HepG2 (cell line): Measurements from ENCODE around the gene AFAP1. TPM values are rescaled to one million over a fixed set of nuclear protein-coding genes. Genes with fewer than 3 reads are reported as not detected.

Source experiments
- FOXO1 ChIP-seq: sonication (generic); formaldehyde crosslinking; IDR thresholded peaks from 2 replicates; pipeline ENCODE4 v1.4.0; 2020; ENCODE audit warnings: missing genetic modification reagents
- IRX3 ChIP-seq: sonication (generic); formaldehyde crosslinking; IDR thresholded peaks from 2 replicates; pipeline ENCODE4 v1.8.1; 2023; ENCODE audit warnings: mild to moderate bottlenecking, low read depth, missing genetic modification reagents, borderline replicate concordance
- NCOR1 ChIP-seq: fragments of 200-600 bp; sonication (generic); IDR thresholded peaks from 2 replicates; pipeline ENCODE4 v1.7.0; 2017; ENCODE audit warnings: antibody characterized with exemption, low read length, borderline replicate concordance
- RFX1 ChIP-seq: fragments of 450-650 bp; IDR thresholded peaks from 2 replicates; pipeline ENCODE4 v1.6.1; 2017
- SAP130 ChIP-seq: IDR thresholded peaks from 2 replicates; pipeline ENCODE4 v1.6.1; 2016; ENCODE audit warnings: low read depth
- SP4 ChIP-seq: sonication (generic); formaldehyde crosslinking; IDR thresholded peaks from 2 replicates; pipeline ENCODE4 v1.8.1; 2023; ENCODE audit warnings: mild to moderate bottlenecking, missing genetic modification reagents
- ZHX2 ChIP-seq, 2 experiments: sonication (generic) in 1 of 2; formaldehyde crosslinking in 1 of 2; IDR thresholded peaks; 2 replicates each; pipeline versions ENCODE4 v1.6.1 to v1.9.0; 2014 to 2022; ENCODE audit warnings: antibody characterized with exemption in 1 of 2, borderline replicate concordance in 1 of 2, inconsistent platforms in 1 of 2, low read depth in 1 of 2, missing genetic modification reagents in 1 of 2
- ZNF484 ChIP-seq: sonication (generic); formaldehyde crosslinking; IDR thresholded peaks from 2 replicates; pipeline ENCODE4 v1.5.1; 2020; ENCODE audit warnings: mild to moderate bottlenecking, low read depth, missing genetic modification reagents, borderline replicate concordance
- ZNF607 ChIP-seq: sonication (generic); formaldehyde crosslinking; IDR thresholded peaks from 2 replicates; pipeline ENCODE4 v1.5.1; 2020; ENCODE audit warnings: missing genetic modification reagents, mild to moderate bottlenecking, borderline replicate concordance
- ZNF615 ChIP-seq: sonication (generic); formaldehyde crosslinking; IDR thresholded peaks from 2 replicates; pipeline ENCODE4 v1.5.0; 2020; ENCODE audit warnings: mild to moderate bottlenecking, missing genetic modification reagents, borderline replicate concordance
- polyA plus RNA-seq, 8 experiments: library from polyadenylated mRNA; depleted of rRNA in 3 of 8; stranded (reverse) in 7 of 8; unstranded in 1 of 8; fragments of >200 nt; fragmentation: Illumina TruSeq in 4 of 8; extraction: Trizol in 4 of 8; gene quantifications; 2 replicates each; pipeline versions ENCODE4 v1.2.1 to v1.2.3, GENCODE V29; 2011 to 2016; ENCODE audit warnings: low read depth in 4 of 8, missing spikeins in 1 of 8, mixed read lengths in 1 of 8; ENCODE audit not compliant: insufficient read depth in 1 of 8
- total RNA-seq, 5 experiments: library from RNA; depleted of rRNA; stranded (reverse); fragments of >200 nt; fragmentation: Illumina TruSeq; extraction: Trizol; gene quantifications; 2 replicates each; pipeline ENCODE4 v1.2.3, GENCODE V29; 2016; ENCODE audit warnings: low read depth in 1 of 5
- TF ChIP-seq, protein P1 (sequence below): fragments of 450-650 bp; IDR thresholded peaks from 2 replicates; pipeline ENCODE4 v1.6.1; 2017

AFAP1 gene
- total and polyA plus RNA-seq, 2 of the 13 experiments (the other 11 are each of a cell fraction or from before 2014, with no cell fraction given) = 2.5 TPM

GRCh38 chr4:7868436-7868775, 71.3 kb downstream of the AFAP1 start (continued):
- TF ChIP-seq SAP130 = no peak
- TF ChIP-seq, protein P1, sequence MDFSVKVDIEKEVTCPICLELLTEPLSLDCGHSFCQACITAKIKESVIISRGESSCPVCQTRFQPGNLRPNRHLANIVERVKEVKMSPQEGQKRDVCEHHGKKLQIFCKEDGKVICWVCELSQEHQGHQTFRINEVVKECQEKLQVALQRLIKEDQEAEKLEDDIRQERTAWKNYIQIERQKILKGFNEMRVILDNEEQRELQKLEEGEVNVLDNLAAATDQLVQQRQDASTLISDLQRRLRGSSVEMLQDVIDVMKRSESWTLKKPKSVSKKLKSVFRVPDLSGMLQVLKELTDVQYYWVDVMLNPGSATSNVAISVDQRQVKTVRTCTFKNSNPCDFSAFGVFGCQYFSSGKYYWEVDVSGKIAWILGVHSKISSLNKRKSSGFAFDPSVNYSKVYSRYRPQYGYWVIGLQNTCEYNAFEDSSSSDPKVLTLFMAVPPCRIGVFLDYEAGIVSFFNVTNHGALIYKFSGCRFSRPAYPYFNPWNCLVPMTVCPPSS = no peak
- TF ChIP-seq ZNF607 (CRISPR knock-in tag) = no peak
- TF ChIP-seq RFX1 = no peak
- no peak for TF ChIP-seq IRX3 (CRISPR knock-in tag)
- TF ChIP-seq SP4 (CRISPR knock-in tag) = no peak
- no peak for TF ChIP-seq ZNF484 (CRISPR knock-in tag)
- no peak for TF ChIP-seq ZNF615 (CRISPR knock-in tag)
- TF ChIP-seq ZHX2 (IDR thresholded peaks at IDR 0.05; ENCODE audit: low read depth) = no peak
- TF ChIP-seq ZHX2 (CRISPR knock-in tag; IDR thresholded peaks at IDR 0.05; ENCODE audit: borderline replicate concordance) = no peak
- TF ChIP-seq NCOR1 = no peak
- no peak for TF ChIP-seq FOXO1
